CD4-positive, alpha-beta T cell treated with Interleukin-2 at 100 ng/mL for 4 hours (primary cell): ENCODE results near the gene CCR5AS.
A peak's percentile ranks its signal among the peaks of the same experiment; 100 is the strongest.

Source experiments
- DNase-seq: peaks from one replicate; pipeline ENCODE4 v3.0.0-alpha.2; 2020; ENCODE audit warnings: low spot score

Gene CCR5AS

GRCh38 chr3:46380471-46381221, 26.2 kb downstream of the CCR5AS start:
- no peak for DNase-seq

- DNase-seq: peak; percentile 67
These were observed 28.4 kb downstream of the CCR5AS start for GRCh38 chr3:46378426-46378942.

GRCh38 chr3:46375814-46376213, 31.1 kb downstream of the CCR5AS start:
- no peak for DNase-seq

GRCh38 chr3:46375218-46375617, 31.6 kb downstream of the CCR5AS start:
- DNase-seq: no peak

- DNase-seq: no peak
These were observed 32.1 kb downstream of the CCR5AS start for GRCh38 chr3:46374755-46375154.

GRCh38 chr3:46372492-46373359, 34.1 kb downstream of the CCR5AS start:
- DNase-seq: peak; percentile 62

GRCh38 chr3:46371519-46372340, 35.1 kb downstream of the CCR5AS start:
- no peak for DNase-seq

GRCh38 chr3:46370839-46371518, 35.9 kb downstream of the CCR5AS start, which contains the start of gene CCR5:
Gene CCR5 (plus strand): TSS chr3:46370946. CDS start chr3:46372903, 1,957 bp downstream.
- peak; percentile 76 for DNase-seq

GRCh38 chr3:46369675-46370132, 37.2 kb downstream of the CCR5AS start:
- no peak for DNase-seq

- DNase-seq: no peak
These were observed 37.7 kb downstream of the CCR5AS start for GRCh38 chr3:46369151-46369550.

GRCh38 chr3:46368569-46368968, 38.3 kb downstream of the CCR5AS start:
- peak; percentile 85 for DNase-seq

- no peak for DNase-seq
These were observed 39.1 kb downstream of the CCR5AS start for GRCh38 chr3:46367811-46368210.

- DNase-seq: no peak
These were observed 40.9 kb downstream of the CCR5AS start for GRCh38 chr3:46365737-46366524.

- no peak for DNase-seq
These were observed 41.8 kb downstream of the CCR5AS start for GRCh38 chr3:46365041-46365440.

GRCh38 chr3:46361408-46362283, 45.2 kb downstream of the CCR5AS start:
- no peak for DNase-seq

- DNase-seq: no peak
These were observed 46.0 kb downstream of the CCR5AS start for GRCh38 chr3:46360907-46361306.

- DNase-seq: peak; percentile 63
These were observed 47.0 kb downstream of the CCR5AS start for GRCh38 chr3:46359733-46360493.

GRCh38 chr3:46358466-46358865, 48.4 kb downstream of the CCR5AS start:
- no peak for DNase-seq

GRCh38 chr3:46356909-46357308, 50.0 kb downstream of the CCR5AS start:
- DNase-seq: no peak
